Keratinocyte (primary cell): ENCODE results near the gene GPN1. TPM values are rescaled to one million over a fixed set of nuclear protein-coding genes. Genes with fewer than 3 reads are reported as not detected.
A peak's percentile ranks its signal among the peaks of the same experiment; 100 is the strongest.

Source experiments
- DNase-seq: peaks from one replicate; pipeline ENCODE4 v3.0.0-alpha.2; 2011; ENCODE audit warnings: low read depth, missing footprints, low spot score
- FAIRE-seq: peaks from 2 replicates; lab custom pipeline; 2011; peaks lifted over from hg19 to GRCh38; lab: Jason Lieb, UNC
- H2AFZ ChIP-seq: 2 replicates; pipeline ENCODE4 v1.6.0; 2012; ENCODE audit warnings: low read length, control low read depth, inconsistent platforms; ENCODE audit not compliant: control insufficient read depth
- H3K27ac ChIP-seq: 2 replicates; pipeline ENCODE4 v1.5.1; 2011; ENCODE audit warnings: low read length; ENCODE audit not compliant: control insufficient read depth, insufficient read depth
- H3K27me3 ChIP-seq: 3 replicates; pipeline ENCODE4 v1.6.0; 2011; ENCODE audit warnings: low read length; ENCODE audit not compliant: control insufficient read depth, insufficient read depth; ENCODE audit errors: extremely low read depth
- H3K36me3 ChIP-seq, 2 experiments: 2 replicates in 1 of 2; 3 replicates in 1 of 2; pipeline ENCODE4 v1.5.1; 2011; ENCODE audit warnings: low read length in 2 of 2, mild to moderate bottlenecking in 1 of 2; ENCODE audit not compliant: control insufficient read depth in 2 of 2, insufficient read depth in 2 of 2; ENCODE audit errors: extremely low read depth in 1 of 2
- H3K4me1 ChIP-seq: 3 replicates; pipeline ENCODE4 v1.5.1; 2011; ENCODE audit warnings: low read length; ENCODE audit not compliant: control insufficient read depth, insufficient read depth; ENCODE audit errors: extremely low read depth
- H3K4me2 ChIP-seq: 3 replicates; pipeline ENCODE4 v1.6.0; 2011; ENCODE audit warnings: low read depth, low read length; ENCODE audit not compliant: control insufficient read depth, insufficient read depth; ENCODE audit errors: extremely low read depth
- H3K4me3 ChIP-seq, 3 experiments: fragments of 200-600 bp in 1 of 3; sonication (generic) in 1 of 3; 2 replicates in 2 of 3; 3 replicates in 1 of 3; pipeline ENCODE4 v1.5.1; 2011 to 2016; ENCODE audit warnings: low read length in 3 of 3, mild to moderate bottlenecking in 3 of 3, control low read depth in 2 of 3, inconsistent platforms in 1 of 3, low read depth in 1 of 3, mixed read lengths in 1 of 3, mixed run types in 1 of 3, moderate library complexity in 1 of 3; ENCODE audit not compliant: control insufficient read depth in 2 of 3, insufficient read depth in 2 of 3; ENCODE audit errors: extremely low read depth in 1 of 3
- H3K79me2 ChIP-seq: 2 replicates; pipeline ENCODE4 v1.6.0; 2012; ENCODE audit warnings: low read length; ENCODE audit not compliant: control insufficient read depth, insufficient read depth
- H3K9ac ChIP-seq: 3 replicates; pipeline ENCODE4 v1.6.0; 2011; ENCODE audit warnings: low read length; ENCODE audit not compliant: control insufficient read depth, insufficient read depth; ENCODE audit errors: extremely low read depth
- H3K9me1 ChIP-seq: 3 replicates; pipeline ENCODE4 v1.6.0; 2011; ENCODE audit warnings: low read length; ENCODE audit not compliant: control insufficient read depth, insufficient read depth; ENCODE audit errors: extremely low read depth
- H3K9me3 ChIP-seq: 2 replicates; pipeline ENCODE4 v1.5.1; 2012; ENCODE audit warnings: low read depth, low read length; ENCODE audit not compliant: control insufficient read depth
- H4K20me1 ChIP-seq: 3 replicates; pipeline ENCODE4 v1.6.0; 2011; ENCODE audit warnings: low read length; ENCODE audit not compliant: control insufficient read depth, insufficient read depth; ENCODE audit errors: extremely low read depth
- EZH2 ChIP-seq: IDR thresholded peaks from one replicate; pipeline ENCODE4 v1.6.1; 2012; ENCODE audit warnings: inconsistent platforms, mild to moderate bottlenecking, low read length, moderate library complexity
- dilution Hi-C: fragments of 300-500 bp; cut with MboI; formaldehyde crosslinking; loops from one replicate; pipeline ENCODE4 v1.7.0; 2020; ENCODE audit warnings: low sequenced_read_pairs; ENCODE audit not compliant: extremely low pct_ligation_motif_present
- polyA minus RNA-seq, 3 experiments: library from RNA; depleted of rRNA, polyadenylated mRNA; stranded (reverse); fragments of >200 nt; gene quantifications; 1 replicate in 1 of 3; 2 replicates in 1 of 3; 3 replicates in 1 of 3; pipeline ENCODE4 v1.2.3, GENCODE V29; 2011
- polyA plus RNA-seq, 5 experiments: library from polyadenylated mRNA; depleted of rRNA in 3 of 5; stranded (reverse) in 3 of 5; stranded (forward) in 1 of 5; unstranded in 1 of 5; fragments of >200 nt; gene quantifications; 1 replicate in 1 of 5; 2 replicates in 3 of 5; 3 replicates in 1 of 5; pipeline versions ENCODE4 v1.2.1 to v1.2.3, GENCODE V29; 2011 to 2012; ENCODE audit warnings: missing spikeins in 2 of 5, low read depth in 1 of 5, low replicate concordance in 1 of 5
- TF ChIP-seq, protein P1 (sequence below), 3 experiments: IDR thresholded peaks in 1 of 3; conservative IDR thresholded peaks in 1 of 3; optimal IDR thresholded peaks in 1 of 3; 2 replicates in 2 of 3; 3 replicates in 1 of 3; pipeline versions ENCODE3 to v1.5.1; 2011; ENCODE audit warnings: low read length in 3 of 3, mild to moderate bottlenecking in 3 of 3, moderate library complexity in 2 of 3, control low read depth in 1 of 3, inconsistent platforms in 1 of 3; ENCODE audit not compliant: insufficient read depth in 2 of 3; ENCODE audit errors: extremely low read depth in 1 of 3

The GPN1 gene
- polyA plus RNA-seq, result 77.8 to 103 TPM (median 85.7 TPM) in 3 replicates
- polyA plus RNA-seq (2011; ENCODE audit: low read depth), result 56.9 TPM
- polyA plus RNA-seq (2011; cell fraction: cytosol; rRNA removed), result 60.5 and 106 TPM in 2 replicates
- polyA plus RNA-seq (2011; cell fraction: nucleus; rRNA removed), result 60.4 and 65.4 TPM in 2 replicates
- polyA plus RNA-seq (2012; ENCODE audit: low replicate concordance), result 37.4 and 68.4 TPM in 2 replicates
- 42.3 to 76.8 TPM (median 65.0 TPM) in 3 replicates for polyA minus RNA-seq
- polyA minus RNA-seq (2011; cell fraction: cytosol; rRNA and poly(A)+ RNA removed), result 58.7 TPM
- polyA minus RNA-seq (2011; cell fraction: nucleus; rRNA and poly(A)+ RNA removed), result 47.4 and 91.5 TPM in 2 replicates

DNA sequence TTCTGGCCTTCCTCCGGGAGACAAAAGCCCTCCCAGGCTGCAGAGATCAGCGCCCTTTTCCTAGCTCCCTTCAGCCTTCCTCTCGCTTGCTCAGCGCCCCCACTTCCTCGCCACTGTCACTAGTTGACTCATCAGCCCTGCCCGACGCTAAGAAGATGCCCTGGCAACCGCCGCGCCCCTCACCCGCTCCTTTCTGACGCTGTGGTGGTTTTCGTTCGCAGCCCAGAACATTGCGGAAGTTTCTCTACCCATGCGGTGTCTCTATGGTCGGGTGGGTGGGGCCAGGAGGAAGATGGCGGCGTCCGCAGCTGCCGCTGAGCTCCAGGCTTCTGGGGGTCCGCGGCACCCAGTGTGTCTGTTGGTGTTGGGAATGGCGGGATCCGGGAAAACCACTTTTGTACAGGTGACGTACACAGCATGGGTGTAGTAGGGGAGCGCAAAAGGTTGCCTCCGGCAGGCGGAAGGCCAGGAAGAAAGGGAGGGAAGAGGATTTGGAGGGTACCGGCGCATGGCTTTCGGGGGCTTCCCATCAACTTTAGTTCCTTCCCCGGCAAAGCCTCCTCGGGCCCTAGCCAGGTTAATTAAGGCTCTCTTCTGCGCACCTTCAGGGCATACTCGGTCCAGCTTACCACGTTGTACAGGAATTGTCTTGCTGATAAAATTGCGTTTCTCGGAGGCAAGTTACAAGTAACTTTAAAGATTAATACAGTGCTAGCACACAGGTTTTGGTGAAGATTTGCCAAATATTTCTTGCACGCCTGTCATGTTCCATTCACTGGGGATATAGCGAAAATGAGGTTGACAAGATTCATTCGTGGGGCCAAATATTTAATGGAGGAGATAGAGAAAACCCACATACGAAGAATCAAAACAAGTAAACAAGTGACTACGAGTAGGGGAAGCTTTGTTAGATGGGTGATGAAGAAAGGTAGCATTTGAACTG lies at the start of gene GPN1, which contains the start of gene CCDC121:
Gene GPN1, plus strand, starts transcription at position 284 of the 943 bp plus-strand sequence. Its CDS starts 9 bp downstream, at position 293.
Gene CCDC121, minus strand, starts transcription at position 246 of the 943 bp plus-strand sequence. CDS start 1,213 bp downstream, outside the sequence.
- peak within 1 kb of the TSS; percentile 100 for H3K9ac ChIP-seq
- DNase-seq (peak; percentile 63), FAIRE-seq (no peak)
- peaks cover 22% of the 10 kb centered on the region for H3K79me2 ChIP-seq
- TF ChIP-seq, protein P1, sequence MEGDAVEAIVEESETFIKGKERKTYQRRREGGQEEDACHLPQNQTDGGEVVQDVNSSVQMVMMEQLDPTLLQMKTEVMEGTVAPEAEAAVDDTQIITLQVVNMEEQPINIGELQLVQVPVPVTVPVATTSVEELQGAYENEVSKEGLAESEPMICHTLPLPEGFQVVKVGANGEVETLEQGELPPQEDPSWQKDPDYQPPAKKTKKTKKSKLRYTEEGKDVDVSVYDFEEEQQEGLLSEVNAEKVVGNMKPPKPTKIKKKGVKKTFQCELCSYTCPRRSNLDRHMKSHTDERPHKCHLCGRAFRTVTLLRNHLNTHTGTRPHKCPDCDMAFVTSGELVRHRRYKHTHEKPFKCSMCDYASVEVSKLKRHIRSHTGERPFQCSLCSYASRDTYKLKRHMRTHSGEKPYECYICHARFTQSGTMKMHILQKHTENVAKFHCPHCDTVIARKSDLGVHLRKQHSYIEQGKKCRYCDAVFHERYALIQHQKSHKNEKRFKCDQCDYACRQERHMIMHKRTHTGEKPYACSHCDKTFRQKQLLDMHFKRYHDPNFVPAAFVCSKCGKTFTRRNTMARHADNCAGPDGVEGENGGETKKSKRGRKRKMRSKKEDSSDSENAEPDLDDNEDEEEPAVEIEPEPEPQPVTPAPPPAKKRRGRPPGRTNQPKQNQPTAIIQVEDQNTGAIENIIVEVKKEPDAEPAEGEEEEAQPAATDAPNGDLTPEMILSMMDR (optimal IDR thresholded peaks at IDR 0.05 in 1 of 3, IDR thresholded peaks at IDR 0.05 in 1 of 3, conservative IDR thresholded peaks at IDR 0.05 in 1 of 3; ENCODE audit: extremely low read depth in 1 of 3, insufficient read depth in 2 of 3, low read length in 3 of 3), result no peak
- TF ChIP-seq EZH2, result no peak
- H3K27ac ChIP-seq, result peak within 1 kb of the TSS; percentile 99
- no peaks in the 10 kb centered on the region for H4K20me1 ChIP-seq
- no peaks in the 10 kb centered on the region for H3K27me3 ChIP-seq
- no peaks in the 10 kb centered on the region for H3K9me3 ChIP-seq
- peaks cover 14 to 21% of the 10 kb centered on the region in 2 experiments for H3K36me3 ChIP-seq
- dilution Hi-C loops, result no loop called here
- peak within 1 kb of the TSS; percentile 95 for H2AFZ ChIP-seq
- H3K9me1 ChIP-seq, result no peaks in the 10 kb centered on the region
- H3K4me1 ChIP-seq, result peaks cover 30% of the 10 kb centered on the region
- peak within 1 kb of the TSS; percentile 87 to 99 (median 97) for H3K4me3 ChIP-seq
- H3K4me2 ChIP-seq, result peak within 1 kb of the TSS; percentile 76

DNA sequence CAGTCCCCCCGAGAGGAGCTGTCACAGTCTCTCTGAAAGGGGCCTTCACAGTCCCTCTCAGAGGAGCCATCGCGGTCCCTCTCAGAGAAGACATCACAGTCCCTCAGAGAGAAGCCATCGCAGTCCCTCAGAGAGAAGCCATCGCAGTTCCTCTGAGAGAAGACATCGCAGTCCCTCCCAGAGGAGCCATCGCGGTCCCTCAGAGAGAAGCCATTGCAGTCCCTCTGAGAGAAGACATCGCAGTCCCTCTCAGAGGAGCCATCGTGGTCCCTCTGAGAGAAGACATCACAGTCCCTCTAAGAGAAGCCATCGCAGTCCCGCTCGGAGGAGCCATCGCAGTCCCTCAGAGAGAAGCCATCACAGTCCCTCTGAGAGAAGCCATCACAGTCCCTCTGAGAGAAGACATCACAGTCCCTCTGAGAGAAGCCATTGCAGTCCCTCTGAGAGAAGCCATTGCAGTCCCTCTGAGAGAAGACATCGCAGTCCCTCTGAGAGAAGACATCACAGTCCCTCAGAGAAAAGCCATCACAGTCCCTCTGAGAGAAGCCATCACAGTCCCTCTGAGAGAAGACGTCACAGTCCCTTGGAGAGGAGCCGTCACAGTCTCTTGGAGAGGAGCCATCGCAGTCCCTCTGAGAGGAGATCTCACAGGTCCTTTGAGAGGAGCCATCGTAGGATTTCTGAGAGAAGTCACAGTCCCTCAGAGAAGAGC lies 47.3 kb upstream of the GPN1 start:
- peaks cover 33% of the 10 kb centered on the region for H3K79me2 ChIP-seq
- no peak overlapping the region for H3K4me3 ChIP-seq
- no peaks in the 10 kb centered on the region for H3K9me1 ChIP-seq
- no peak overlapping the region for H2AFZ ChIP-seq
- peaks cover 3% of the 10 kb centered on the region for H3K9me3 ChIP-seq
- peaks cover 22% of the 10 kb centered on the region for H3K4me1 ChIP-seq
- dilution Hi-C loops, result no loop called here
- no peaks in the 10 kb centered on the region for H3K27me3 ChIP-seq
- no peaks in the 10 kb centered on the region for H3K36me3 ChIP-seq
- no peaks in the 10 kb centered on the region for H4K20me1 ChIP-seq
- TF ChIP-seq, protein P1 (optimal IDR thresholded peaks at IDR 0.05 in 1 of 3, IDR thresholded peaks at IDR 0.05 in 1 of 3, conservative IDR thresholded peaks at IDR 0.05 in 1 of 3; ENCODE audit: extremely low read depth in 1 of 3, insufficient read depth in 2 of 3, low read length in 3 of 3), result no peak
- TF ChIP-seq EZH2, result no peak
- no peak overlapping the region for H3K27ac ChIP-seq
- H3K9ac ChIP-seq, result no peak overlapping the region
- no peak overlapping the region for H3K4me2 ChIP-seq
- no peak for DNase-seq
- FAIRE-seq, result no peak
